Erythroblast (primary cell): ENCODE results near the gene KCNN2.
"Not testable (repeated sequence)": the region's sequence is repeated elsewhere in the genome, so short reads cannot be mapped to it uniquely, and the experiment has no call there.

Experiments
- DNase-seq, 2 experiments: peaks; one replicate each; lab custom pipeline; 2025; lab: John Stamatoyannopoulos, UW
- GATA1 ChIP-seq: IDR thresholded peaks from 2 replicates; pipeline ENCODE4 v1.6.1; 2011; ENCODE audit warnings: low read depth, mild to moderate bottlenecking, control low read depth, low read length, moderate library complexity
- POLR2A ChIP-seq: IDR thresholded peaks from 2 replicates; pipeline ENCODE4 v1.6.1; 2011; ENCODE audit warnings: mild to moderate bottlenecking, low read length

Gene KCNN2

GRCh38 chr5:114418176-114419066 lies 56.6 kb downstream of the KCNN2 start:
- TF ChIP-seq POLR2A, result no peak
- TF ChIP-seq GATA1, result no peak
- no peak for DNase-seq

GRCh38 chr5:114419067-114419388 lies 57.2 kb downstream of the KCNN2 start:
- TF ChIP-seq POLR2A (no peak), GATA1 (no peak)

GRCh38 chr5:114419959-114420358 lies 58.1 kb downstream of the KCNN2 start:
- no peak for TF ChIP-seq GATA1
- TF ChIP-seq POLR2A, result no peak
- DNase-seq, result no peak

More at GRCh38 chr5:114419067-114419388, 57.2 kb downstream of the KCNN2 start:
- DNase-seq, result no peak

DNA sequence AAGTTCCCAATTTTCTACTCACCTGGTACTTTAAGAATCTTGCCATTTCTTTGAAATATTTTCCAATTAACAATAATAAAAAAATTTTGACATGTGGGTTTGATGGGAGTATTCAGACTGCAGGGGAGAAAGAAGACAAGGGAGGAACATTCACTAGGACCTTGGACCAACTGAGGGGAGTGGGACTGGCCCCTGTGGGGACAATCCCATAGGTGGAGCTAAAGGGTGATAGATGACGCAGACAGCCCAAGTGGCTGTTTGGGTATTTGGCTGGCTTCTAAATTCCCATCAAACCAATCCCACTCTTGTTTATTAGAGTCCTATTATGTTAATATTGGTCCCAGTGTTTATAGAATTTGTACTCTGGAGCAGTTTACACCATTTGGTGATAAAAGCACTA lies 65.3 kb downstream of the KCNN2 start:
- TF ChIP-seq POLR2A (no peak), GATA1 (no peak)
- DNase-seq, result no peak

GRCh38 chr5:114430532-114430931 lies 68.7 kb downstream of the KCNN2 start:
- no peak for DNase-seq
- TF ChIP-seq POLR2A (no peak), GATA1 (no peak)

DNA sequence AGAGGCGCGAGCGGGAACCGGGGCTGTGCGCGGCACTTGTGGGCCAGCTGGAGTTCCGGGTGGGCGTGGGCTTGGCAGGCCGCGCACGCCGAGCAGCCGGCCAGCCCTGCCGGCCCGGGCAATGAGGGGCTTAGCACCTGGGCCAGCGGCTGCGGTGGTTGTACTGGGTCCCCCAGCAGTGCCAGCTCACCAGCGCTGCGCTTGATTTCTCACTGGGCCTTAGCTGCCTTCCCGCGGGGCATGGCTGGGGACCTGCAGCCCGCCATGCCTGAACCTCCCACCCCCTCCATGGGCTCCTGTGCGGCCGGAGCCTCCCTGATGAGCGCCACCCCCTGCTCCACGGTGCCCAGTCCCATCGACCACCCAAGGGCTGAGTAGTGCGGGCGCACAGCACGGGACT lies 70.8 kb downstream of the KCNN2 start:
- DNase-seq, result not testable (repeated sequence)

DNA sequence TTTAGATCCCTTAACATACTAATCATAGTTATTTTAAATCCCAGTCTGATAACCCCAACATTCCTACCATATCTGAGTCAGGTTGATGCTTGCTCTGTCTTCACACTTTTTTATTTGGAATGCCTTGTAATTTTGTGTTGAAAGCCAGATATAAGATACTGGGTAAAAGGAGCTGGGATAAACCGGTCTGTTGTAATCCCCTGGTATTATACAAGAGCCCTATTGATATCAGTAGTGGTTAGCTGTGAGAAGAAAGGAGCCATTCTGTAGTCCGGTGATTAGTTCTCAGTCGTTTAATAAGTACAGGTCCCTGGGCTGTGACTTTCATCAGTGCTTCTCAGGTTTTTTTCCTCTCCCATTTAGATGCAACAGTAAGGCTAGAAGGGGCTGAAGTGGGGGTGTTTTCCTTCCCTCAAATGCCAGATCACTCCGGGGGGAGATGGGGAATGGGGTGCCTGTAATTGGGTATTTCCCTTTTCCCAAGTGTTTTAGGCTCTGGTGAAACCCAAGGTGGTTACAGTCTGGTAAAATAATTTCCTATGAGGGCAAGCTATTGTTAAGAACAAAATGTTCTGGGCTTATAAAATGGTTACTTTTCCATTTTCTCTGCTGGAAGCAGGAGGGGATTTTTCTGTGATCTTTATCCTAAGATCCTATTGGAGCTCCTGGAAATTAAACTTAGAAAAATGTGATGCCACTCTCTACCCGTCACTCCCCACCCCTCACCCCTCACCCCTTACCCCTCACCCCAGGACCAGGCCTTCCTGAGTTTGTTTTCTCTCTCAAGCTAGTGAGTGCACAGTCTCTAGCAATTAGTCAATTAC lies 72.7 kb downstream of the KCNN2 start:
- TF ChIP-seq GATA1, result no peak
- no peak for TF ChIP-seq POLR2A
- no peak for DNase-seq

GRCh38 chr5:114435220-114435481 lies 73.3 kb downstream of the KCNN2 start:
- no peak for DNase-seq
- no peak for TF ChIP-seq POLR2A
- TF ChIP-seq GATA1, result no peak

- TF ChIP-seq GATA1, result no peak
- no peak for TF ChIP-seq POLR2A
- DNase-seq, result no peak
These were observed 74.0 kb downstream of the KCNN2 start for GRCh38 chr5:114435885-114436299.

- no peak for DNase-seq
- TF ChIP-seq GATA1, result no peak
- TF ChIP-seq POLR2A, result no peak
These were observed 76.1 kb downstream of the KCNN2 start for GRCh38 chr5:114437936-114438335.

DNA sequence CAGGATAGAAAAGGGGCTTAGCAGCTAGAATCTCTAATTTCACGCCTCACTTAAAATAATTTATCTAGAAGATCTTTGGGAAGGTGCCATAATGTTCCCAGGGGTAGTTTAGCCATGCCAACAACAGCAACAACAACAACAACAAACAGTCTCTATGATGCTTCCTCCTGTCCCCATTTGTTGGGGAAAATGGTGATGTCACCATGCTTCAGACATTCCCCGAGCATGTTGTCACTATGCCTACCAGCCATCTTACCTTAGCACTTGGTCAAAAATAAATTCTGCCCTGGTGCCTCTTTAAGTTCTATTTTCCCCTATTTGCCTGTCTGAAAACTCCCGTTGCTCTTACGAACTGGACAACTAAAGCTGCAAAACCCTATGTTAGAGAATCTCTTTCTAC lies 76.6 kb downstream of the KCNN2 start:
- TF ChIP-seq GATA1, result no peak
- no peak for TF ChIP-seq POLR2A
- no peak for DNase-seq

GRCh38 chr5:114447084-114447773 lies 85.4 kb downstream of the KCNN2 start:
- TF ChIP-seq GATA1, result no peak
- no peak for TF ChIP-seq POLR2A
- no peak for DNase-seq

- no peak for DNase-seq
- TF ChIP-seq GATA1 (no peak), POLR2A (no peak)
These were observed 86.6 kb downstream of the KCNN2 start for GRCh38 chr5:114448481-114448880.

GRCh38 chr5:114449860-114450421 lies 88.1 kb downstream of the KCNN2 start:
- DNase-seq, result peak; percentile 9 to 48
- TF ChIP-seq GATA1 (no peak), POLR2A (no peak)
